Calu3 (cell line): ENCODE measurements around the gene GREM1. TPM values are rescaled to one million over a fixed set of nuclear protein-coding genes. Genes with fewer than 3 reads are reported as not detected.

Experiments
- BruUV-seq: library from RNA; stranded (reverse); fragments of 400-500 nt; replicated peaks from 2 replicates; lab custom pipeline; 2021; lab: Mats Ljungman, UMichigan
- CTCF ChIA-PET: fragments of 300-600 bp; sonication (Branson Sonifier 250); formaldehyde crosslinking; loops from one replicate; lab custom pipeline; 2022; ENCODE audit warnings: antibody characterized with exemption; lab: Charles Lee
- DNase-seq: peaks from one replicate; pipeline ENCODE4 v3.0.0; 2022
- H3K27ac Mint-ChIP-seq: one replicate; pipeline ENCODE4 v1.8.0; 2022; ENCODE audit warnings: mixed read lengths; ENCODE audit not compliant: unreplicated experiment
- H3K27me3 Mint-ChIP-seq: one replicate; pipeline ENCODE4 v1.8.0; 2022; ENCODE audit warnings: mixed read lengths; ENCODE audit not compliant: unreplicated experiment
- H3K36me3 Mint-ChIP-seq: one replicate; pipeline ENCODE4 v1.8.0; 2022; ENCODE audit warnings: mild to moderate bottlenecking, moderate library complexity, mixed read lengths; ENCODE audit not compliant: insufficient read depth, unreplicated experiment
- H3K4me1 Mint-ChIP-seq: one replicate; pipeline ENCODE4 v1.8.0; 2022; ENCODE audit warnings: mild to moderate bottlenecking, low read depth, mixed read lengths; ENCODE audit not compliant: unreplicated experiment
- H3K4me3 Mint-ChIP-seq: one replicate; pipeline ENCODE4 v1.8.0; 2022; ENCODE audit warnings: mild to moderate bottlenecking, low read depth, moderate library complexity, mixed read lengths; ENCODE audit not compliant: unreplicated experiment
- H3K9me3 Mint-ChIP-seq: one replicate; pipeline ENCODE4 v1.8.0; 2022; ENCODE audit warnings: low read depth, mixed read lengths; ENCODE audit not compliant: unreplicated experiment
- intact Hi-C: fragments of 100-400 bp; cut with micrococcal nuclease; formaldehyde crosslinking; loops from one replicate; pipeline ENCODE4 v1.10.0; 2022; ENCODE audit not compliant: unreplicated experiment
- total RNA-seq: library from RNA; stranded (reverse); gene quantifications from 2 replicates; pipeline ENCODE4 v1.2.3, GENCODE V29; 2022
- TF ChIP-seq, protein P1 (sequence below): fragments of 200-600 bp; IDR thresholded peaks from one replicate; pipeline ENCODE4 v1.8.0; 2022; ENCODE audit warnings: antibody characterized with exemption; ENCODE audit not compliant: unreplicated experiment

The GREM1 gene
- total RNA-seq, 1 experiment from 2014 or later: not detected

DNA sequence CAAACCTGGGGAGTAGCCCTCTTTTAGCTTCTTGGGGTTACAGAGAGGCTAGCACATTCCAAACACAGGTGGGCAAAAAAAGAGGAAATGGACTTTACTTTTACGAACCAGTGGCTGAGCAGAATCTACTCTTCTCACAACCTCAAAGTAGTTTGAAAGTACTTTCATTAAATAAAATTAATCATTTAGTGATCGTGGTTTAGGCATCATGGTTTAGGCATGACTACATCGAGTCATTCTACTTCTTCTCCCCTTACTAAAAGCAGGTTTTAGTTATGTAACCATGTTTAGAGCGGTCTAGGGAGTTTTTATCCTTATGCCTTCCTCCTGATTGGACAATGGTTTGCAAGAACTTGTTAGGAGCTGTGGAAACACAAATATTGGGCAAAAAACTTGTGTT lies 2.5 kb upstream of the GREM1 start:
- intact Hi-C loops: no loop called here
- Mint-ChIP-seq H3K27me3 (no peaks in the 10 kb centered on the region), H3K27ac (no peak overlapping the region), H3K36me3 (no peaks in the 10 kb centered on the region), H3K4me1 (no peaks in the 10 kb centered on the region), H3K9me3 (no peaks in the 10 kb centered on the region), H3K4me3 (no peak overlapping the region)
- no TSS peak for BruUV-seq
- TF ChIP-seq, protein P1, sequence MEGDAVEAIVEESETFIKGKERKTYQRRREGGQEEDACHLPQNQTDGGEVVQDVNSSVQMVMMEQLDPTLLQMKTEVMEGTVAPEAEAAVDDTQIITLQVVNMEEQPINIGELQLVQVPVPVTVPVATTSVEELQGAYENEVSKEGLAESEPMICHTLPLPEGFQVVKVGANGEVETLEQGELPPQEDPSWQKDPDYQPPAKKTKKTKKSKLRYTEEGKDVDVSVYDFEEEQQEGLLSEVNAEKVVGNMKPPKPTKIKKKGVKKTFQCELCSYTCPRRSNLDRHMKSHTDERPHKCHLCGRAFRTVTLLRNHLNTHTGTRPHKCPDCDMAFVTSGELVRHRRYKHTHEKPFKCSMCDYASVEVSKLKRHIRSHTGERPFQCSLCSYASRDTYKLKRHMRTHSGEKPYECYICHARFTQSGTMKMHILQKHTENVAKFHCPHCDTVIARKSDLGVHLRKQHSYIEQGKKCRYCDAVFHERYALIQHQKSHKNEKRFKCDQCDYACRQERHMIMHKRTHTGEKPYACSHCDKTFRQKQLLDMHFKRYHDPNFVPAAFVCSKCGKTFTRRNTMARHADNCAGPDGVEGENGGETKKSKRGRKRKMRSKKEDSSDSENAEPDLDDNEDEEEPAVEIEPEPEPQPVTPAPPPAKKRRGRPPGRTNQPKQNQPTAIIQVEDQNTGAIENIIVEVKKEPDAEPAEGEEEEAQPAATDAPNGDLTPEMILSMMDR: no peak
- no peak for DNase-seq
- CTCF ChIA-PET: no interaction called here

DNA sequence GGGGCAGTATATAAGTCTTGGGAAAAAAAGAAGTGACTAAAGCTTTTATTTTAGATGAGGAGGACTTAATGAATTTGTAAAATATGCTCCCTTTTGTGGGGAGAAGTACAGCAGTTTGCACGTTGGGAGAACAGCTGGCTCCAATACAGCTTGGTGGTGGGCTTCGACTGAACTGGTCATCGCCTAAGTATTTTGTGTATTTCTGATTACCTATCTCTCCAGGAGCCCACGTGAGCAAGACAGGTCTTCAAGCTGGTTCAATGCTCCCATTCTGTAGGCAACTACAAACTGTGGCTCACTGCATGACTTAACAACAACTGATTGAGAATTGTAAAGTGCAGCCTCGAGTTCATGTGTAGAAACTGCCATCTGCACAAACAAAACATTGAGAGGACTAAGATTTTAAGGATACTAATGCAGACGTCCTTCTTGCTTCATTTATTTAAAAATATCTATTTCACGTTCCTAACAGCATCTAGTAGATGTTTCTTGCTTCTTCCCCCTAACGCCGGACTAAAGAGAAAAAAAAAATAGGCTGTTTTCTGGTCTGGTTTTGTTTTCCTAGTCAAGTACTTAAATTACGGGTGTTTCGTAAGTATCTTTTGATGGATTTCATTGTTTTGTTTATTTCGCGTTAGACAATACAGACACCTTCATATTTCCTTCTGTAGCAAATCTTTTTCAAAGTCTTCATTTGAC lies 1.4 kb upstream of the GREM1 start:
- Mint-ChIP-seq H3K27ac (no peak overlapping the region), H3K4me3 (no peak overlapping the region), H3K4me1 (no peaks in the 10 kb centered on the region), H3K27me3 (no peaks in the 10 kb centered on the region), H3K9me3 (no peaks in the 10 kb centered on the region), H3K36me3 (no peaks in the 10 kb centered on the region)
- DNase-seq: no peak
- intact Hi-C loops: no loop called here
- no TSS peak for BruUV-seq
- CTCF ChIA-PET: no interaction called here
- TF ChIP-seq, protein P1: no peak

DNA sequence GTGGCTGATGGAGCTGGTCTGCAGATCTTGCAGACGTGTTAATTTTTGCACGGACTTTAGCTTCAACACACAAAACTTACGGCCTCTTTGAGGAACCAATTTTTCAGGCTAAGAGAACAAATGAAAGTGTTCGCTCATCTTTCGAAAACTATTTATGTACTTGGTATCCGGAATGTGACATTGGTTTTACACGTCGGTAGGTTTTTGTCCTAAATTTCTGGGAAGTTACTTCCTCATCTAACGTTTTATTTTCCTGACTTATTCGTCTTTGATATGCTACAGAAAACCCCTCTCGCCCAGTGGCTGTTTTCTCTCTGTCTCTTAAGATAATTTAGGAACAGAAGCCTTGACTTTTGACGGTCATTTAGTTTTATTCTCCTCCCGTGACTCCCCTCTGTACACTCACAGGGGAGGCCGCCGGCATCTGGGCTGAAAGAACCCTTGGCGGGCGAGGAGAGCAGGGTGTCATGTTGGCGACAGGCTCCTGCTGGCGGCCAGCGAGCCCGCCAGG lies 834 bp upstream of the GREM1 start:
- H3K4me3 Mint-ChIP-seq: no peak overlapping the region
- no peaks in the 10 kb centered on the region for H3K27me3 Mint-ChIP-seq
- no peaks in the 10 kb centered on the region for H3K36me3 Mint-ChIP-seq
- intact Hi-C loops: no loop called here
- no TSS peak for BruUV-seq
- no peaks in the 10 kb centered on the region for H3K4me1 Mint-ChIP-seq
- DNase-seq: no peak
- no peak overlapping the region for H3K27ac Mint-ChIP-seq
- CTCF ChIA-PET: no interaction called here
- H3K9me3 Mint-ChIP-seq: no peaks in the 10 kb centered on the region
- TF ChIP-seq, protein P1: no peak

DNA sequence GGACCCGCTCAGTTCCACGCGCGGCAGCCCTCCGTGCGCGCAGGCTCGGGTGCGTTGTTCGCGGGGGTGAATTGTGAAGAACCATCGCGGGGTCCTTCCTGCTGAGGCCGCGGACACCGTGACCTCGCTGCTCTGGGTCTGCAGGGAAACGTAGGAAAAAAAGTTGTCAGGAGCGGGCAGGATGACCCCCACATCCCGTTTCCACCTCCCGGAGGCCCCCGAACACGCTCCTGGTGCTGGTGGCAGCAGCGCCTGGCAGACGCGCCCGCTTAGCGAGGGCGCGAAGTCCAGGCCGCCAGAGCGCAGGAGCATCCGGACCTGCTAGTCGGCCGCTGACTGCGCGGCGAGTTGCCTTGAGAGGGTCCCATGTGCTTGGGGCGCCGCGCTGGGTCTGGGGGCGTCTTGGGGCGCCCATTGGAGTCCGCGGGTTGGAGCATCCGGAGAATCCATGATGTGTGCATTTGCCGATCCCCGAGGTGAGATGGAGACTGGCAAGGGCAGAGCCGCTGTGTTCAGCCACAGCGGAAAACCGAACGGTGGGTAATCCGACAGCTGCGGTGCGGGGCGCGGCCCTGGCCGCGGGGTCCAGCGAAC lies 520 bp downstream of the GREM1 start:
- Mint-ChIP-seq H3K27ac (no peak overlapping the region), H3K36me3 (no peaks in the 10 kb centered on the region), H3K4me3 (no peak overlapping the region), H3K27me3 (no peaks in the 10 kb centered on the region), H3K4me1 (no peaks in the 10 kb centered on the region), H3K9me3 (no peaks in the 10 kb centered on the region)
- BruUV-seq: no TSS peak
- DNase-seq: no peak
- TF ChIP-seq, protein P1: no peak
- intact Hi-C loops: no loop called here
- CTCF ChIA-PET: no interaction called here
